Prostate gland (tissue), 2 donors: ENCODE results near the gene ARHGAP5. TPM values are rescaled to one million over a fixed set of nuclear protein-coding genes. Genes with fewer than 3 reads are reported as not detected.

Source experiments
- DNase-seq: peaks from one replicate; pipeline ENCODE4 v3.0.0-alpha.2; 2019; ENCODE audit warnings: low spot score
- H3K27ac ChIP-seq, 2 donors: fragments of 200-600 bp; sonication (generic); 2 replicates each; pipeline ENCODE4 v1.5.1; 2017 to 2019
- H3K27me3 ChIP-seq: fragments of 200-600 bp; sonication (generic); replicated peaks from 2 replicates; pipeline ENCODE4 v1.5.1; 2019; ENCODE audit not compliant: insufficient read depth
- H3K36me3 ChIP-seq, 2 donors: fragments of 200-600 bp; sonication (generic); 1 replicate in 1 of 2; 2 replicates in 1 of 2; pipeline versions ENCODE4 v1.5.1 to v1.8.1; 2017 to 2019
- H3K4me1 ChIP-seq: fragments of 200-600 bp; sonication (generic); replicated peaks from 2 replicates; pipeline ENCODE4 v1.5.1; 2019
- H3K4me3 ChIP-seq, 2 donors: fragments of 200-600 bp; sonication (generic); 2 replicates each; pipeline ENCODE4 v1.5.1; 2017 to 2019
- H3K9me3 ChIP-seq: fragments of 200-600 bp; sonication (generic); 2 replicates; pipeline ENCODE4 v1.5.1; 2017
- POLR2A ChIP-seq: fragments of 450-650 bp; IDR thresholded peaks from one replicate; pipeline ENCODE4 v1.6.1; 2016; ENCODE audit warnings: antibody characterized with exemption, mild to moderate bottlenecking
- POLR2AphosphoS5 ChIP-seq: sonication (generic); formaldehyde crosslinking; IDR thresholded peaks from one replicate; pipeline ENCODE4 v1.6.1; 2017; ENCODE audit warnings: antibody characterized with exemption
- WGBS: methylation state at CpG from one replicate; pipeline ENCODE4 v1.1.5; 2018; 5-methylcytosine and 5-hydroxymethylcytosine counted together
- intact Hi-C: fragments of 100-400 bp; cut with DNase I; formaldehyde crosslinking; loops from one replicate; pipeline ENCODE4 v1.14.2; 2022
- total RNA-seq, 2 donors: library from RNA; depleted of rRNA; stranded (reverse); fragments of >200 nt; gene quantifications; one replicate each; pipeline ENCODE4 v1.1.0, GENCODE V29; 2016
- TF ChIP-seq, protein P1 (sequence below), 4 experiments: fragments of 200-600 bp in 2 of 4; fragments of 450-650 bp in 2 of 4; sonication (generic) in 2 of 4; IDR thresholded peaks; 1 replicate in 3 of 4; 2 replicates in 1 of 4; pipeline ENCODE4 v1.5.1; 2016 to 2019; ENCODE audit warnings: antibody characterized with exemption in 4 of 4, mild to moderate bottlenecking in 2 of 4, moderate library complexity in 2 of 4

ARHGAP5 gene
- total RNA-seq, 2 donors from 2014 or later, result 83.3 to 112 TPM

DNA sequence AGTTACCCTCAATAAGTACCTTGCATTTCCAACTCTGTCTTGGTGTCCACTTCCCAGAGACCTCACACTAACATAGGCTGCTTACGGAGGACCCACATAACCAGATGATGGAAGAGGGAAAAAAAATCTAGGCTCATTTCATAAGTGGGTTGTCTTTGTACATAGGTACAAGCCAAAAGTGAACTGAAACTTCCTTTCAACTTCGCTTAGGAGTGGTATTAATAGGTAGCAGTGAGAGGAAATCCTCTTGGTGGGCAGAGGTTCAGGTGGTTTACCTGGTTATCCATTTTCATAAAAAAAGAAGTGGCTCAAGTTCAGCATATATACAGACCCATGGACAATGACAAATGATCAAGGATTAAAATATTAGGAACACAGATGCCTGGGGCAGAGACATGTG lies 88.9 kb downstream of the ARHGAP5 start:
- intact Hi-C loops, result no loop called here
- H3K27me3 ChIP-seq, result no peaks in the 10 kb centered on the region

GRCh38 chr14:32166924-32167323 lies 89.8 kb downstream of the ARHGAP5 start:
- Histone ChIP-seq H3K36me3 (no peaks in the 10 kb centered on the region), H3K27ac (no peak overlapping the region), H3K9me3 (no peaks in the 10 kb centered on the region), H3K4me1 (no peaks in the 10 kb centered on the region), H3K27me3 (no peaks in the 10 kb centered on the region), H3K4me3 (no peak overlapping the region)
- no peak for DNase-seq
- TF ChIP-seq, protein P1, sequence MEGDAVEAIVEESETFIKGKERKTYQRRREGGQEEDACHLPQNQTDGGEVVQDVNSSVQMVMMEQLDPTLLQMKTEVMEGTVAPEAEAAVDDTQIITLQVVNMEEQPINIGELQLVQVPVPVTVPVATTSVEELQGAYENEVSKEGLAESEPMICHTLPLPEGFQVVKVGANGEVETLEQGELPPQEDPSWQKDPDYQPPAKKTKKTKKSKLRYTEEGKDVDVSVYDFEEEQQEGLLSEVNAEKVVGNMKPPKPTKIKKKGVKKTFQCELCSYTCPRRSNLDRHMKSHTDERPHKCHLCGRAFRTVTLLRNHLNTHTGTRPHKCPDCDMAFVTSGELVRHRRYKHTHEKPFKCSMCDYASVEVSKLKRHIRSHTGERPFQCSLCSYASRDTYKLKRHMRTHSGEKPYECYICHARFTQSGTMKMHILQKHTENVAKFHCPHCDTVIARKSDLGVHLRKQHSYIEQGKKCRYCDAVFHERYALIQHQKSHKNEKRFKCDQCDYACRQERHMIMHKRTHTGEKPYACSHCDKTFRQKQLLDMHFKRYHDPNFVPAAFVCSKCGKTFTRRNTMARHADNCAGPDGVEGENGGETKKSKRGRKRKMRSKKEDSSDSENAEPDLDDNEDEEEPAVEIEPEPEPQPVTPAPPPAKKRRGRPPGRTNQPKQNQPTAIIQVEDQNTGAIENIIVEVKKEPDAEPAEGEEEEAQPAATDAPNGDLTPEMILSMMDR (IDR thresholded peaks at IDR 0.05), result no peak
- TF ChIP-seq POLR2AphosphoS5 (no peak), POLR2A (no peak)
- WGBS, result 89% methylated on average over 1 of the region's 1 CpG
- intact Hi-C loops, result no loop called here

More for the DNA sequence above, 88.9 kb downstream of the ARHGAP5 start:
- DNase-seq, result no peak
- H3K36me3 ChIP-seq, result no peaks in the 10 kb centered on the region
- no peak overlapping the region for H3K27ac ChIP-seq
- WGBS, result 97% methylated on average over 2 of the region's 2 CpGs
- H3K4me3 ChIP-seq, result no peak overlapping the region
- H3K9me3 ChIP-seq, result no peaks in the 10 kb centered on the region
- H3K4me1 ChIP-seq, result no peaks in the 10 kb centered on the region
- no peak for TF ChIP-seq POLR2AphosphoS5
- TF ChIP-seq POLR2A, result no peak
- TF ChIP-seq, protein P1 (IDR thresholded peaks at IDR 0.05), result no peak

- no peaks in the 10 kb centered on the region for H3K4me1 ChIP-seq
- no peak for DNase-seq
- no peak overlapping the region for H3K27ac ChIP-seq
- no peaks in the 10 kb centered on the region for H3K36me3 ChIP-seq
- H3K4me3 ChIP-seq, result no peak overlapping the region
- H3K9me3 ChIP-seq, result no peaks in the 10 kb centered on the region
- intact Hi-C loops, result no loop called here
- 86% methylated on average over 3 of the region's 3 CpGs for WGBS
- no peaks in the 10 kb centered on the region for H3K27me3 ChIP-seq
- TF ChIP-seq, protein P1 (IDR thresholded peaks at IDR 0.05), result no peak
- TF ChIP-seq POLR2AphosphoS5 (no peak), POLR2A (no peak)
Measured at GRCh38 chr14:32167907-32168306, 90.8 kb downstream of the ARHGAP5 start.

- Histone ChIP-seq H3K4me1 (no peaks in the 10 kb centered on the region), H3K27me3 (no peaks in the 10 kb centered on the region), H3K36me3 (no peaks in the 10 kb centered on the region), H3K9me3 (no peaks in the 10 kb centered on the region), H3K27ac (no peak overlapping the region), H3K4me3 (no peak overlapping the region)
- no peak for TF ChIP-seq POLR2A
- intact Hi-C loops, result no loop called here
- 83% methylated on average over 3 of the region's 3 CpGs for WGBS
- DNase-seq, result no peak
Measured at GRCh38 chr14:32169191-32169590, 92.1 kb downstream of the ARHGAP5 start.

- no peak overlapping the region for H3K27ac ChIP-seq
- H3K36me3 ChIP-seq, result no peaks in the 10 kb centered on the region
- no peak for TF ChIP-seq POLR2A
- TF ChIP-seq, protein P1 (IDR thresholded peaks at IDR 0.05), result no peak
- TF ChIP-seq POLR2AphosphoS5, result no peak
- no peaks in the 10 kb centered on the region for H3K27me3 ChIP-seq
- WGBS, result 88% methylated on average over 5 of the region's 5 CpGs
- no peak for DNase-seq
- H3K4me1 ChIP-seq, result no peaks in the 10 kb centered on the region
- intact Hi-C loops, result no loop called here
- no peaks in the 10 kb centered on the region for H3K9me3 ChIP-seq
- no peak overlapping the region for H3K4me3 ChIP-seq
Measured at GRCh38 chr14:32171469-32171868, 94.4 kb downstream of the ARHGAP5 start.
